GM19240 (cell line): ENCODE data around the gene TM9SF3.

Experiments used
- DNase-seq: peaks from one replicate; pipeline ENCODE4 v3.0.0; 2011; ENCODE audit warnings: low spot score; ENCODE audit not compliant: insufficient read length

The TM9SF3 gene

DNA sequence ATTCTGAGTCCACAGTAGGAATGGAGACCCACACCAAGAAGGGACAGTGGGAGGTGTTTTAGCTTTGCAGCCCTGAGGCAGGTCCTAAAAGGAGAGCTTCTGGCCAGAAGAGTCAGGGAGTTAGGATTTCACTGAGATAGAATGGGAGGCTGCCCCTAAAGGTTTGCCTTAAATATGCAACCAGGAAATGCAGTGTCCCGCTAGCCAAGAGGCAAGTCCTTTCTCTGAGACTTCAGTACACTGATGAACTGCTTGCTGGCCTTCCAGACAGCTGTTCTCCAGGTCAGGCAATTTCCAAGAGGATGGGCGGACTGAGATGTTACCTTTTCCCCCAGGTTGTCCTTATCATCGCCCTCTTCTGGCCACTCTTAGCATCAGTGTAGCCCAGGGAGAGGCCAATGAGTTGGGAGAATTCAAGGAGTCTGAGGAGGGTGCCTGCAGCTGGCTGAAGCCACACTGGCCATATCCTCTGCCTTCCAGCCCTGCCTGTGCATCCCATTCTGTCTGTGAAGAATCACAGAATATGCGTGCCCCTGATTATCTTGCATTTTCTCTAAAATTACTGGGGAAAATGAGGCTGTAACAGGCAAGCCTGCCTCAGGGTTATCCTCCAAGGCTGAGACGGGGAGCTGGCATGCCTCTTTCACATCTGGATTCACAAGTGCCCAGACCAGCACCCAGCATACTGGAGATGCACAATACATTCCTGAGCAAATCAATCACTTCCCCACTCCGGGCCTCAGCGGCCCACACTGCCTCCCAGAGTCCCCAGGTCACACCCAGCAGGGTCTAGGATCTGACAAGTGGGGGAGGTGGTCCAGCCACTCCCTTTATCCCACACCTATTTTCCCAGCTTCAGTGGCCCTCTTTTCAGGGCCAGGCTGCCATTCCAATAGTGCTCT is 75.5 kb downstream of the TM9SF3 start:
- no peak for DNase-seq

- no peak for DNase-seq
These were observed 77.7 kb downstream of the TM9SF3 start for GRCh38 chr10:96509017-96509641.

GRCh38 chr10:96507044-96507443 is 79.8 kb downstream of the TM9SF3 start:
- no peak for DNase-seq

- DNase-seq, result no peak
These were observed 81.4 kb downstream of the TM9SF3 start for GRCh38 chr10:96505150-96506136.

GRCh38 chr10:96502561-96503282 is 84.1 kb downstream of the TM9SF3 start:
- DNase-seq, result no peak

- no peak for DNase-seq
These were observed 84.8 kb downstream of the TM9SF3 start for GRCh38 chr10:96501985-96502384.

DNA sequence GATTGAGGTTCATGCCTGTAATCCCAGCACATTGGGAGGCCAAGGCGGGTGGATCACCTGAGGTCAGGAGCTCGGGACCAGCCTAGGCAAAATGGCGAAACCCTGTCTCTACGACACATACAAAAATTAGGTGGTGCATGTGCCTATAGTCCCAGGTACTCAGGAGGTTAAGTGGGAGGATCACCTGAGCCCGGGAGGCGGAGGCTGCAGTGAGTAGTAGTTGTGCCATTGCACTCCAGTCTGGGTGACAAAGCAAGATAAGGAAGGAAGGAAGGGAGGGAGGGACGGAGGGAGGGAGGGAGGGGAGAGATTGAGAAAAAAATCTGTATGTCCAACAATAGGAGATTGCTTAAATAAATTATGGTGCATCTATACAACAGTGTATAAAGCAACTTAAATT is 86.3 kb downstream of the TM9SF3 start:
- no peak for DNase-seq

DNA sequence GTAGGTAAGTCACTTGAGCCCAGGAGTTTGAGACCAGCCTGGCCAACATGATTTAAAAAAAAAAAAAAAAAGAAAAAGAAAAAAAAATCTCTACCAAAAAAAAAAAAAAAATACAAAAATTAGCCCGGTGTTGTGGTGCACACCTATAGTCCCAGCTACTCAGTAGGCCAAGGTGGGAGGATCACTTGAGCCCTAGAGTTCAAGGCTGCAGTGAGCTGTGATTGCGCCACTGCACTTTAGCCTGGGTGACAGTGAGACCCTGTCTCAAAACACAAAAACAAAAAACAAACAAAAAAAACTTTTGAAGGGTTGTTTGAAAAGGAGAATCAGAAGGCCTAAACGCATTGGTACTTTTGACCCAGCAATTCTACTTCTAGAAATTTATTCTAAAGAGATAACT is 86.8 kb downstream of the TM9SF3 start:
- DNase-seq, result no peak

DNA sequence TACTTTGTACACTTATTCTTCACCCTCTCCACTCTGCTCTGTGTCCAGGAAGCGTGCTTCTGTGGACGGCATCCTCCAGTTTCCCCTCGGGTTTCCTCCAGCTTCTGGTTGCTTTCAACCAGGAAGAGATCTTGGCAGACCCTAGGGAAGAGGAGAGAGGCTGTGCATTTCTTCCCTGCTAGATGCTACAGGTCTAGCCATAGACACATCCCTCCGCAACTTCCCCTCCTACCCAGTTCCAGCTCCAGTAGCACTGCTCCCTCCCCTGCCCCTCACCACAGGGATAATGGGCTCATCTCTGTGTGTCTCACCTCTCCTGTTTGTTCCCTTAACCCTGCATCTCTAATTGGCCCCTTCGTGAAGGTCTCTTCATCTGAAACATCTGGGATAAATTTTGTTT is 89.4 kb downstream of the TM9SF3 start:
- no peak for DNase-seq

GRCh38 chr10:96496281-96496925 is 90.4 kb downstream of the TM9SF3 start:
- no peak for DNase-seq

DNA sequence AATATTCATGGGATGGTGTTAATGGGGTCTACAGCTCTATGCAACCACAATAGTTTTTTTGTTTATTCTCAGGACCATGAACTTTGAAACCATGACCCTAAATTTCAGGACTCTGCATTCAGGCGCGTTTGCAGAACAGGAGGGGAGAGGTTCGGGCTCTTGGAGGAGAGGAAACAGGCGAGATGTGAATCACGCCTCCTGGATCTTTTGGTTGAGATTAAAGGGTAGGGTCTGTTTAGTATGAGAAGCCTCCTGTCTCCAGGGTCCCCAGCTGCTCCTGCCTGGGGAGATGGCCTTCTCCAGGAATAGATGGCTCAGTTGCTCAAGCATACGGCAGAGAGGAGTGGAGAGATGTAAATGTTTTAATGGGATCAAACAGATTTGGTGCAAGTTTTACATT is 91.3 kb downstream of the TM9SF3 start:
- DNase-seq, result no peak

- no peak for DNase-seq
These were observed 92.1 kb downstream of the TM9SF3 start for GRCh38 chr10:96494694-96495093.

DNA sequence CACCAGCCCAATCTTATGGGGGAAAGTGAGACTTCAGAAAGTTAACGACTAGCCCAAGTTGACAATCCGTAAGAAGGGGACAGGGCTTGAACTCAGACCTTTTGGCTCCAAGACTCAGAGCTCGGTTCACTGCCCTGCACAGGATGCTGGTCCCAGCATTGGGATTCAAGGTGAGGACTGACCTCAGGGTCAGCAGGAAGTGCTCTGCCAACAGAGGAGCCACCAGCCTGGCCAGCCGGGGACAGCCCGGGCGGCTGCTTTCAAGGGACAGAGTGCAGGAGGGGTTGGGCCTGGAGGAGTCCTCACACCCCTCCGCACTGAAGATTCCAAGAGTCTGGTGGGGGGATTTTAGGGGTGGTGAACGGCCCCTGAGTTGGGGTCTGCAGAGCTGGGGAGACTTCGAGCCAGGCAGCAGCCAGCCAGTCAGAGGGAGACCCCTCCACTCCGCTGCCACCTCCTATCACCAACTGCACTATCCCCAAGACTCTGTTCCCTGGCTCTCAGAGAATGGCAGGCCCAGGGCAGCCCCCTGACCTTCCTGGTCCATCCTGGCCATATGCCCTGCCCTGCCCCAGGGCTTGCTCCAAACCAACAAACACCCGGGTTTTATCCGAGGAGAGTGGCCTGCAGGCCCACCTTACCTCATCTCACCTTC is 92.8 kb downstream of the TM9SF3 start:
- no peak for DNase-seq

GRCh38 chr10:96493254-96493653 is 93.6 kb downstream of the TM9SF3 start:
- no peak for DNase-seq

- no peak for DNase-seq
These were observed 95.5 kb downstream of the TM9SF3 start for GRCh38 chr10:96491303-96491702.

DNA sequence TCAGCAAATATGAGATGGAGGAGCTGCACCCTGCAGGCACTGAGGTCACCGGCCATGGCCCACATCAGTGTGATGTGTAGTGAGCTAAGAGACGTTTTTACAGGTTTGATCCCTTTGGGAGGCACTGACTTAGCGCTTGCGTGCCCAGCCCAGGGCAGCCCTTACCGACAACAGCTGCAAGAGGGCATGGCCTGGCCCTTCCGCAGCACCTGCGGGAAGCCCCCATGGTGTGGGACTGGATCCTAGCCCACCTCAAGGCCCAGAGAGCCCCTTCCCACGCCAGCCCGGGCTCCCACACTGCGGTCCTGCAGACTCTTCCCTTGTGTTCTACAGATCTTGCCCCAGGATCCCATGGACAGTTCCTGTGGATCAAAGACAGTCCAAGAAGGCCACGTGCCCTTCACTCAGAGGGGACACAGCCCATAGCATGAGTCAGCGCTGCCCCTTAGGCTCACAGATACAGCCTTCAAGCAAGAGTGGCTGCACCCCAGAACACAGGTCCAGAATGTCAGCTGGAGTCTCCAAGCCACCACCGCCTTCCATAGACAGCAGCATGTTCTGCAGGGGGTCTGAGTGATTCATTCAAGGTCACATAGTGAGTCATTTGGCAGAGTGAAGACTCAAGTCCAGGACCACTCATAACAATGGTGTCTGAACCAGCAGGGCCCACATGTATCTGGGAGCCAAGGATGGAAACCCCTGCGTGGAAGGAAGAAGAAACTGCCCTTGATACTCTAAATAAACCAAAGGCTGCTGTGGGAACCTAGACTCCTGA is 98.5 kb downstream of the TM9SF3 start:
- no peak for DNase-seq

- no peak for DNase-seq
These were observed 103.8 kb downstream of the TM9SF3 start for GRCh38 chr10:96482815-96483588.

- no peak for DNase-seq
These were observed 108.5 kb downstream of the TM9SF3 start for GRCh38 chr10:96478355-96478754.
